ENCODE measurements around the gene RAD18.

- TF ChIP-seq EZH2 (IDR thresholded peaks at IDR 0.05): no peak
- TF ChIP-seq CTCF (IDR thresholded peaks at IDR 0.05): no peak
Observed at GRCh38 chr3:8887435-8888300, 75.6 kb downstream of the RAD18 start.

Measured in neural progenitor cell (in vitro differentiated cells).